DMS153 (cell line): Measurements from ENCODE around the gene KIAA1549.
"Not testable (repeated sequence)": the region's sequence is repeated elsewhere in the genome, so short reads cannot be mapped to it uniquely, and the experiment has no call there.

Experiments
- DNase-seq: peaks from one replicate; lab custom pipeline; 2025; lab: John Stamatoyannopoulos, UW

KIAA1549 gene

GRCh38 chr7:138943061-138943460, 38.1 kb downstream of the KIAA1549 start:
- DNase-seq = no peak

GRCh38 chr7:138941545-138941944, 39.6 kb downstream of the KIAA1549 start:
- DNase-seq = no peak

- not testable (repeated sequence) for DNase-seq
Measured at GRCh38 chr7:138940602-138941001, 40.6 kb downstream of the KIAA1549 start.

GRCh38 chr7:138937484-138937883, 43.7 kb downstream of the KIAA1549 start:
- no peak for DNase-seq

GRCh38 chr7:138935465-138936011, 45.7 kb downstream of the KIAA1549 start:
- peak; percentile 51 for DNase-seq

GRCh38 chr7:138934861-138935260, 46.3 kb downstream of the KIAA1549 start:
- no peak for DNase-seq

GRCh38 chr7:138934367-138934766, 46.8 kb downstream of the KIAA1549 start:
- DNase-seq = no peak

GRCh38 chr7:138932870-138933269, 48.3 kb downstream of the KIAA1549 start:
- no peak for DNase-seq

GRCh38 chr7:138932427-138932826, 48.8 kb downstream of the KIAA1549 start:
- DNase-seq = no peak

GRCh38 chr7:138929969-138930368, 51.2 kb downstream of the KIAA1549 start:
- DNase-seq = no peak

- DNase-seq = no peak
Measured at GRCh38 chr7:138926241-138926612, 55.0 kb downstream of the KIAA1549 start.

- DNase-seq = no peak
Measured at GRCh38 chr7:138924501-138925225, 56.5 kb downstream of the KIAA1549 start.

GRCh38 chr7:138921277-138921676, 59.9 kb downstream of the KIAA1549 start:
- DNase-seq = no peak

GRCh38 chr7:138919911-138920310, 61.3 kb downstream of the KIAA1549 start:
- no peak for DNase-seq

- no peak for DNase-seq
Measured at GRCh38 chr7:138919216-138919615, 62.0 kb downstream of the KIAA1549 start.

- DNase-seq = no peak
Measured at GRCh38 chr7:138918756-138919155, 62.4 kb downstream of the KIAA1549 start.

GRCh38 chr7:138918176-138918575, 63.0 kb downstream of the KIAA1549 start:
- no peak for DNase-seq

- no peak for DNase-seq
Measured at GRCh38 chr7:138917771-138918170, 63.4 kb downstream of the KIAA1549 start.

GRCh38 chr7:138916731-138917130, 64.5 kb downstream of the KIAA1549 start:
- no peak for DNase-seq

- no peak for DNase-seq
Measured at GRCh38 chr7:138916275-138916674, 64.9 kb downstream of the KIAA1549 start.

GRCh38 chr7:138913783-138914182, 67.4 kb downstream of the KIAA1549 start:
- no peak for DNase-seq

- no peak for DNase-seq
Measured at GRCh38 chr7:138911007-138911406, 70.2 kb downstream of the KIAA1549 start.

- DNase-seq = no peak
Measured at GRCh38 chr7:138907850-138908249, 73.3 kb downstream of the KIAA1549 start.
